ENCODE results near the gene GPC6. TPM values are rescaled to one million over a fixed set of nuclear protein-coding genes. Genes with fewer than 3 reads are reported as not detected.
"Not testable (repeated sequence)": the region's sequence is repeated elsewhere in the genome, so short reads cannot be mapped to it uniquely, and the experiment has no call there.

Gene GPC6
- total RNA-seq, 2 donors from 2014 or later = 3.4 to 5.3 TPM

- TF ChIP-seq POLR2AphosphoS5 (IDR thresholded peaks at IDR 0.05) (no peak), POLR2A (IDR thresholded peaks at IDR 0.05) (no peak)
- TF ChIP-seq, protein P1, sequence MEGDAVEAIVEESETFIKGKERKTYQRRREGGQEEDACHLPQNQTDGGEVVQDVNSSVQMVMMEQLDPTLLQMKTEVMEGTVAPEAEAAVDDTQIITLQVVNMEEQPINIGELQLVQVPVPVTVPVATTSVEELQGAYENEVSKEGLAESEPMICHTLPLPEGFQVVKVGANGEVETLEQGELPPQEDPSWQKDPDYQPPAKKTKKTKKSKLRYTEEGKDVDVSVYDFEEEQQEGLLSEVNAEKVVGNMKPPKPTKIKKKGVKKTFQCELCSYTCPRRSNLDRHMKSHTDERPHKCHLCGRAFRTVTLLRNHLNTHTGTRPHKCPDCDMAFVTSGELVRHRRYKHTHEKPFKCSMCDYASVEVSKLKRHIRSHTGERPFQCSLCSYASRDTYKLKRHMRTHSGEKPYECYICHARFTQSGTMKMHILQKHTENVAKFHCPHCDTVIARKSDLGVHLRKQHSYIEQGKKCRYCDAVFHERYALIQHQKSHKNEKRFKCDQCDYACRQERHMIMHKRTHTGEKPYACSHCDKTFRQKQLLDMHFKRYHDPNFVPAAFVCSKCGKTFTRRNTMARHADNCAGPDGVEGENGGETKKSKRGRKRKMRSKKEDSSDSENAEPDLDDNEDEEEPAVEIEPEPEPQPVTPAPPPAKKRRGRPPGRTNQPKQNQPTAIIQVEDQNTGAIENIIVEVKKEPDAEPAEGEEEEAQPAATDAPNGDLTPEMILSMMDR (IDR thresholded peaks at IDR 0.05) = no peak
- 73% methylated on average over 3 of the region's 3 CpGs for WGBS
Measured at GRCh38 chr13:93320942-93321341, 94.3 kb downstream of the GPC6 start.

DNA sequence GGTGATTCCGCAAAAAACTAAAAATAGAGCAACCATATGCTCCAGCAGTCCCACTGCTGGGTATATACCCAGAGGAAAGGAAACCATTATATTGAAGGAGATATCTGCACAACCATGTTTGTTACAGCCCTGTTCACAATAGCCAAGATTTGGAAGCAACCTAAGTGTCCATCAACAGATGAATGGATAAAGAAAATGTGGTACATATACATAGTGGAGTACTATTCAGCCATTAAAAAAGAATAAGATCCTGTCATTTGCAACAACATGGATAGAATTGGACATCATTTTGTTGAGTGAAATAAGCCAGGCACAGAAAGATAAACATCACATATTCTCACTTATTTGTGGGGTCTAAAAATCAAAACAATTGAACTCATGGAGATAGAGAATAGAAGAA, 97.3 kb downstream of the GPC6 start:
- intact Hi-C loops (cut with DNase I); H3K27me3 ChIP-seq (replicated peaks; ENCODE audit: insufficient read depth); H3K27ac ChIP-seq; H3K9me3 ChIP-seq; H3K4me3 ChIP-seq; H3K4me1 ChIP-seq (replicated peaks); DNase-seq (ENCODE audit: low spot score); H3K36me3 ChIP-seq: not testable (repeated sequence)
- WGBS = 100% methylated on average over 1 of the region's 1 CpG

More at GRCh38 chr13:93320942-93321341, 94.3 kb downstream of the GPC6 start:
- DNase-seq (ENCODE audit: low spot score) = no peak
- intact Hi-C loops (cut with DNase I) = no loop called here
- Histone ChIP-seq H3K36me3 (no peaks in the 10 kb centered on the region), H3K27ac (no peak overlapping the region), H3K27me3 (replicated peaks; ENCODE audit: insufficient read depth) (no peaks in the 10 kb centered on the region), H3K9me3 (no peaks in the 10 kb centered on the region), H3K4me1 (replicated peaks) (no peaks in the 10 kb centered on the region), H3K4me3 (no peak overlapping the region)

GRCh38 chr13:93325303-93326233, 99.0 kb downstream of the GPC6 start:
- DNase-seq (ENCODE audit: low spot score) = no peak
- 74% methylated on average over 1 of the region's 1 CpG for WGBS
- no peaks in the 10 kb centered on the region for H3K27me3 ChIP-seq (replicated peaks; ENCODE audit: insufficient read depth)
- H3K4me1 ChIP-seq (replicated peaks) = no peaks in the 10 kb centered on the region
- H3K9me3 ChIP-seq = no peaks in the 10 kb centered on the region
- no peak overlapping the region for H3K4me3 ChIP-seq
- intact Hi-C loops (cut with DNase I) = no loop called here
- no peak overlapping the region for H3K27ac ChIP-seq
- TF ChIP-seq POLR2AphosphoS5 (IDR thresholded peaks at IDR 0.05) (no peak), POLR2A (IDR thresholded peaks at IDR 0.05) (no peak)
- TF ChIP-seq, protein P1 (IDR thresholded peaks at IDR 0.05) = no peak
- H3K36me3 ChIP-seq = no peaks in the 10 kb centered on the region

- WGBS = 76% methylated on average over 5 of the region's 5 CpGs
- intact Hi-C loops (cut with DNase I) = no loop called here
Measured at GRCh38 chr13:93326234-93326811, 99.7 kb downstream of the GPC6 start.

GRCh38 chr13:93328943-93329342, 102.3 kb downstream of the GPC6 start:
- TF ChIP-seq POLR2A (IDR thresholded peaks at IDR 0.05) = no peak
- TF ChIP-seq, protein P1 (IDR thresholded peaks at IDR 0.05) = no peak

More at GRCh38 chr13:93326234-93326811, 99.7 kb downstream of the GPC6 start:
- TF ChIP-seq POLR2A (IDR thresholded peaks at IDR 0.05) = no peak
- TF ChIP-seq POLR2AphosphoS5 (IDR thresholded peaks at IDR 0.05) = no peak
- TF ChIP-seq, protein P1 (IDR thresholded peaks at IDR 0.05) = no peak
- Histone ChIP-seq H3K27me3 (replicated peaks; ENCODE audit: insufficient read depth) (no peaks in the 10 kb centered on the region), H3K4me3 (no peak overlapping the region), H3K27ac (no peak overlapping the region), H3K36me3 (no peaks in the 10 kb centered on the region), H3K9me3 (no peaks in the 10 kb centered on the region), H3K4me1 (replicated peaks) (no peaks in the 10 kb centered on the region)
- DNase-seq (ENCODE audit: low spot score) = no peak

More at GRCh38 chr13:93328943-93329342, 102.3 kb downstream of the GPC6 start:
- H3K27me3 ChIP-seq (replicated peaks; ENCODE audit: insufficient read depth) = no peaks in the 10 kb centered on the region
- no peak overlapping the region for H3K4me3 ChIP-seq
- DNase-seq (ENCODE audit: low spot score) = no peak
- H3K9me3 ChIP-seq = no peaks in the 10 kb centered on the region
- H3K27ac ChIP-seq = no peak overlapping the region
- WGBS = 21% methylated on average over 2 of the region's 2 CpGs
- no peaks in the 10 kb centered on the region for H3K36me3 ChIP-seq
- intact Hi-C loops (cut with DNase I) = no loop called here
- H3K4me1 ChIP-seq (replicated peaks) = no peaks in the 10 kb centered on the region
